Activated gamma-delta T cell treated with Interleukin-2 at 50 U/mL for 16 hours (primary cell): ENCODE results near the gene C16orf90.

ENCODE experiments used
- DNase-seq: peaks from one replicate; pipeline ENCODE4 v3.0.0-alpha.2; 2020

The C16orf90 gene

GRCh38 chr16:3461151-3461550 is 34.1 kb downstream of the C16orf90 start:
- DNase-seq, result peak; percentile 63

GRCh38 chr16:3460585-3460984 is 34.7 kb downstream of the C16orf90 start:
- no peak for DNase-seq

GRCh38 chr16:3460121-3460520 is 35.2 kb downstream of the C16orf90 start:
- DNase-seq, result no peak

GRCh38 chr16:3459401-3460090 is 35.7 kb downstream of the C16orf90 start:
- DNase-seq, result no peak

GRCh38 chr16:3458852-3459361 is 36.4 kb downstream of the C16orf90 start:
- DNase-seq, result no peak

- DNase-seq, result no peak
These were observed 36.9 kb downstream of the C16orf90 start for GRCh38 chr16:3458278-3458851.

GRCh38 chr16:3457434-3458252 is 37.6 kb downstream of the C16orf90 start:
- peak; percentile 87 for DNase-seq

GRCh38 chr16:3454631-3455147 is 40.6 kb downstream of the C16orf90 start:
- DNase-seq, result no peak

GRCh38 chr16:3454093-3454492 is 41.2 kb downstream of the C16orf90 start:
- no peak for DNase-seq

GRCh38 chr16:3444032-3444388 is 51.3 kb downstream of the C16orf90 start:
- no peak for DNase-seq
